Skin epidermis (tissue), 12 donors: Measurements from ENCODE around the gene LSMEM2.

Source experiments
- H3K27ac ChIP-seq, 21 experiments: fragments of 200-600 bp; sonication (generic) in 11 of 21; one replicate each; pipeline ENCODE4 v1.5.0; 2020; ENCODE audit warnings: mild to moderate bottlenecking in 3 of 21, inconsistent platforms in 2 of 21, moderate library complexity in 2 of 21
- H3K4me3 ChIP-seq, 7 experiments: fragments of 200-600 bp; sonication (generic) in 2 of 7; one replicate each; pipeline ENCODE4 v1.5.0; 2020; ENCODE audit warnings: inconsistent platforms in 2 of 7, mild to moderate bottlenecking in 2 of 7, moderate library complexity in 1 of 7

The LSMEM2 gene

DNA sequence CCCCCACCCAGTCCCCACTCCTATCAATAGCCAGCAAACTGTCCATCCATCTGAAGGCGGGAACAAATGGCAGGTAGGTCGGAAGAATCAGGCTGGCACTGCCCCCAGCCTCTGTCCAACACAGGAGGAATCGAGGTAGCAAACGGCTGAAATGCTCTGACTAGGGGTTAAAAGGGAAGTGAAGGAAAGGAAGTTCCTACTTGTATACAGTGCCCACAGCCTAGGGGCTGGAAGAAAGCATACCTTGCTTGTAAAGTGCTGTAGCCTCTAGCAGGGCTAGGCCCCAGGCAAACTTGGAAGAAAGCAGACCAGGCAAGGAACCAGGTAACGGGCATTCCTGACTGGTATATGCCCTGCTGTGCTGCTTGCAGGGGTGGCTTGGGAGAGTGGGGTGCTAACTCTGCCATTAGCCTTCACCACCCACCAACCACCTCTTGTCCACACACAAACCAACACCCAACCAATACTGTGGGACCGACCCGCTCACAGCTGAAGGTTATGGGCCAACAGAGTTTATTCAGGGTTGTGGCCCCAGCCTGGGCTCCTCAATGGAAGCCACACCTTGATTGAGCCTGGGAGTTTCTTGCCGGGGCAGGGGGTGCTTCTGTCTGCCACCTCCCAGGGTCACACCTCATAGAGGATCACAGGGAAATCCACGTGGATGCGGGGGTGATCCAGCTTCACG, 46.8 kb downstream of the LSMEM2 start:
- H3K4me3 ChIP-seq: no peak overlapping the region
- peak overlapping the region in 5 of 21 experiments; percentile 32 to 98 (median 44) for H3K27ac ChIP-seq

DNA sequence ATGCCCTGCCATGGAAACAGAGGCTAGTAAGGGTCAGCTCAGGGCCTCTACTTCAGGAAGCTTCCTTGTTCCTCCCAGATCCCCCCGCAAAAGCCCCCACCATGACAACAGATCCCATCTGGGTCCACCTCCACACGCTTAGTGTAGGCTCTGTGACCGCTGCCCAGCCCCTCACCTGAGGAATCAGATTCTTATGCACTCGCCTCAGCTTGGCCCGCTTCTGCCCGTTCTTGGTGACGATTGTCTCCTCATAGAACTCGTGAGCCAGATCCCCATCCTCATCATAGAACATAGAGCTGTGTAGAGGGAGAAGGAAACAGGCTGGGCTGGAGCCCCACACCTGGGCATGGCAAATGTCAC, 47.3 kb downstream of the LSMEM2 start:
- Histone ChIP-seq H3K27ac (peak overlapping the region in 1 of 21 experiments; percentile 32), H3K4me3 (no peak overlapping the region)

DNA sequence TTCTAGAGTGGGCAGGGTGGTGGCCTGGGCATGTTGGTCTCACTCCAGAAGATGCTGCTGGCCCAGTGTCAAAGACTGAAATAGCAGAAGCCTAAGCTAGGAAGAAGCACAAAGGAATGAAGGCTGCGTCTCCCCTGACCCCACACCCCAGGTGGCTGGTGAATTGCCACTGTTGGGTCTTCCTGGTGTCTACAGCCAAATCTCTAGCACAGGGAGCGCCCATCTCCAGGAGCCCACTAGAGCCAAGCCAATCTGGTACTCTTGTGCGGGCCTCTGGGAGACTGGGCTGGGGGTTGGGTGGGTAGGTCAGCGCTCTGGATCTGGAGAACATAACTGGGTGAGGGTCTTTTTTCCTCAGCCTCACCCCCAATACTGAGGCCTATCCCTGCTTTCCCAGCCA, 48.2 kb downstream of the LSMEM2 start:
- H3K27ac ChIP-seq: peak overlapping the region in 16 of 21 experiments; percentile 70 to 94 (median 88)
- H3K4me3 ChIP-seq: peak overlapping the region; percentile 66 to 95 (median 90)

DNA sequence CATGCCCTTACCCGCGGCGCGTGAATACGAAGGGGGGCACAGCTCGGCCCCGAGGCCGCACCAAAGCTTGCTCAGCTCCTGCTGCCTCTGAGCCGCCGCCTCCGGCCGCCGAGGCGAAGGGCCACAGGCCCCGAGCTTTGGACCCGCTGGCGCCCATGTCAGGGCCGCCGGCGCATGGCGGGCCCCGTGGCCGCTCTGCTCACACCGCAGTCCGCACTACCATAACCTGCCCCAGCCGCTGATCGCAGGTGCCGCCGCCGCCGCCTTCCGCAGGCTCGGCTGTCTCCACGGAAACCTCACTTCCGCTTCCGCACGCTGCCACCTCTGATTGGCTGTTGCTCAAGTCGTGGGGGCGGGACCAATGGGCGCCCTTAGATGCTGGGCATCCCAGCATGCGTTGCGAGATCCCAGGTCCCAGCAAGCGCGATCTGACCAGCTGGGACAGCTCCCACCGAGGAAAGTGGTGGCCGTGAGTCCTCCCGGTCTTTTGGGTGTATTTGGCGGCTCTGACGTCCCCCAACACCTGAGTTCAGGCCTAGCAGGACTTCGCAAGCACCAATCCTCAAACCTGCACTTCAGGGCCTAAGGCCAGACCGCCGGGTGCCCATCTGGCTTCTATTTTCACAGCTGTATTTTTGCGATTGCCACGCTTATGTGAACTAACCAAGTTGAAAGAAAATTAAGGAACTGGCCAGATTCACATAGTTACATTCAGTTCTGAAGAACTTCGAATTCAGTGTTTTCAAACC, 49.2 kb downstream of the LSMEM2 start, which contains the start of gene TUSC2:
Gene TUSC2, minus strand, starts transcription at position 281 of the 749 bp plus-strand sequence. Its CDS starts 124 bp downstream, at position 157.
- peak within 1 kb of the TSS; percentile 66 to 95 (median 90) for H3K4me3 ChIP-seq
- H3K27ac ChIP-seq: peak within 1 kb of the TSS; percentile 6 to 94 (median 86)

DNA sequence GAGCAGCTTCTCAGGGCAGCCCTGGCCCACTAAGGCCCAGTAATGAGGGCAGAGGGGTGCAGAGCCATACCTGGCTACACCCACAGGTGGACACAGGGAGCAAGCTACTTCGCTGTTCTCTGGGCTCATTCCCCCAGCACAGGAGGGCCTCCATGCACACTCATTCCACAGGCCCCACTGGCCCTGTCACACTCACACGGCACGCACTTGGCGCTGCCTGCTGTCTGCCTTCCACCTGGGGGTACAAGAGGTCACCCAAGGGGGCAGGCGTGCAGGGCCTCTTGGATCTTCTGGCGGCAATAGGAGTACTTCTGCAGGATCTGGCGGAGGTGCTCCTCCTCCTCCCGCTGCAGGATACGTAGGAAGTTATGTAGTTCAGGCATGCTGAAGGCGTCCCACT, 51.4 kb downstream of the LSMEM2 start:
- H3K27ac ChIP-seq: no peak overlapping the region
- H3K4me3 ChIP-seq: no peak overlapping the region

DNA sequence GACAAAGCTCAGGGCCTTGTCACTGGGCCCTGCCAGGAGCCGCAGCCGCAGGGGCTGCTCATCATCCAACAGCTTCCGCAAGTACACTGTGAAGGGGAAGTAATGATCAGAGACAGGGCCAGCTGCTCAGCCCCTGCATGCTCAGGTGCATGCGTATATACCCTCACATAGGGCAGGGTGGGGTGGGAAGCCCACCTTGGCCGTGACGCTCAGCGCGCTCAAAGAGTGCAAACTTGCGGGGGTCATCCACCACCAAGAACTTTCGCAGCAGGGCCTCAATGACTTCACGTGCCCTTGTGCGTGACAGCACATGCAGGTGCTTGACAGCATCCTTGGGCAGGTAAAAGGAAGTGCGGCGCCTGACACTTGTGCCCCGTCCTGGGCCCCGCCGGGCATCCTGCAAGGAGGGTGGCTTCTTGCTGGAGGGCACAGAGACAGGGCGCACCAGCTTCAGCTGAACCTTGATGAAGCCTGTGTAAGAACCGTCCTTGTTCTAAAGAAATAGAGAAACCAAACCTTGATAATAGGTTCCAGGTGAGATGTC, 52.5 kb downstream of the LSMEM2 start:
- H3K4me3 ChIP-seq: no peak overlapping the region

DNA sequence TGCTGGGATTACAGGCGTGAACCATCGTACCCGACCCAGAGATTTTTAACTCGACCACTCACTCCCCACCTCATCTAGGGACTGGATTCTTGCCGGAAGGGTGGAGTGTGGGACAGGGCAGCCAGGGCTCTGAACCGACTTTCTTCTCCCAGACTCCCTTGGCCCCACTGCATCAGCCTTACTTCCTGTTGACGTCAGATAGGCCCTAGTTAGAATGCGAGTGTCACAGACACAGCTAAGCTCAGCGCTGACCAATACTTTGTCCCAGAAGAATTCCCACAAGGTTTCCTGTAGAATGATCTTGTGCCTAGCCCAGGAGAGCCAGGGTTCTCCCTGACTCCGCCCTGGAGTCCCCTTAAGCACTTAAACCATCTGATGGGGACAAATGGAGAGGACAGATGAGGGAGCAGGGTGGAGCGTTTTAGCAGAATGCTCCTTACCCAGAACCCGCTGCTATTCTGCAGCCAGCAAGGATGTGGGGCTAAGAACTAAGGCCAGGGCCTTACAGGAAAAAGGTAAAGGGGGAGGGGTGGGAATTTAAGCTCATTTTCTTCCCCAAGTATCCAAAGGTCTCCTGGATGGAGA, 54.9 kb downstream of the LSMEM2 start:
- peak overlapping the region in 18 of 21 experiments; percentile 2 to 99 (median 72) for H3K27ac ChIP-seq
- no peak overlapping the region for H3K4me3 ChIP-seq

More for the DNA sequence above, 52.5 kb downstream of the LSMEM2 start:
- H3K27ac ChIP-seq: no peak overlapping the region

DNA sequence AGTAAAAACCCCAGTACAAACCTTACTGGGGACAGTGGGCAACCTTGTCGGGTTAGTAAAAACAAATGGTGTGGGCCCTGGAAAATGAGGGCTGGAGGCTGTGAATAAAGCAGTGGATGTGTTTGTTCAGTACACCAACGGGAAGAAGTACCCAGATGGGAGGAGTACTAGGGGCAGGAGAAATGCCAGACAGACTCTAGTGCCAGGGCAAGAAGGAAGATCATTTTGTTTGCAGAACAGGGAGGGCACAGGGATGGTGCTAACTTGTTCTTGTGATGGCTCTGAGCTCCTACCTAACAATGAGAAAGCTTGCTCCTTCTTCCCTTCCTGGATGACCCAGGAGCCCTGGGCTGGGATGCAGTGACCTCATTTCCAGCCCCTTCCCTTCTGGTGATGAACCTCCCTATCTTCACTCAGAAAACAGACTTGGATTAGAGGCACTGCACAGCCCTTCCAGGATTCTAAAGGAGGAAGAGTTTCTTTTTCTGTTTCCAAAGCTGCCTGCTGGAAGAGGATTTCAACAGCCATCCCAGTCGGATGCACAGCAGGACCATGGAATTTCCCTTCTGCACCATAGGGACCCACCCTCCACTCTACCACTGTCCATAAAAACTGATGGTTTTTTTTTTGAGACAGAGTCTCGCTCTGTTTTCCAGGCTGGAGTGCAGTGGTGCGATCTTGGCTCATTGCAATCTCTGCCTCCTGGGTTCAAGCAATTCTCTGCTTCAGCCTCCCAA, 55.6 kb downstream of the LSMEM2 start:
- peak overlapping the region in 17 of 21 experiments; percentile 2 to 99 (median 73) for H3K27ac ChIP-seq
- H3K4me3 ChIP-seq: peak overlapping the region in 1 of 7 experiments; percentile 4

DNA sequence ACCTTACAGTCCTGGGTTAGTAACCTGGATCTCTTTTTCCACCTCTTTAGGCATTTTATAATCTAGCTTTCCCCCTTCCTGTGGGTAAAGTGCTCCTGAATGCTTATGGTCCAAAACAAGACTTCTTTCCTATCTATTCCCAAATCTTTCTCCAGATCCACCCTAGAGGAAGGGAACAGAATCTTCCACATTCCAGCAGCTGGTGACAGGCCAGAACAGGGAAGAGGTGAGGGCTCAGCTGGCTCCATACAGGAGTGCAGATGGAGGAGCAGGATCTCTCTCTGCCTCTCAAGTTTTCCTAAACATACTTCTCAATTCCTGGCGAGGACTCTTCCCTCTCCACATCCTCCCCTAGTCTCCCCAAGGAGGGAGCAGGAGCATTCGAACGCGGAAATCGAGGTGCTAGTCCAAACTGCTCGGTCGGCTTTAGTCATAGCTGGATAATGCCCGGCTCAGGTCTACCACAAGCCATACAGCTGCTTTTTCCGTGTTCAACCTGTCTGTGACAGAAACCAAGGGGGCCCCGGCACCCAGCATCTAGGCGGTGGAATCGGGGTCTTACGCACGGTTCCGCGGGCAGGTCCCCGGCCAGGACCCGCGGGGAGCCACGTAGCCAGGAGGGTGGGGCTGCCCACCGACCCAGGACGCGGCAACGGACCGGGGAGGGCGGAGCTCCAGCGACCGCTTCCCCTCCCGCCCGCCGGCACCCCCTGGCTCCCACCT, 57.7 kb downstream of the LSMEM2 start:
- Histone ChIP-seq H3K27ac (peak overlapping the region; percentile 74 to 99 (median 97)), H3K4me3 (peak overlapping the region; percentile 65 to 94 (median 86))

DNA sequence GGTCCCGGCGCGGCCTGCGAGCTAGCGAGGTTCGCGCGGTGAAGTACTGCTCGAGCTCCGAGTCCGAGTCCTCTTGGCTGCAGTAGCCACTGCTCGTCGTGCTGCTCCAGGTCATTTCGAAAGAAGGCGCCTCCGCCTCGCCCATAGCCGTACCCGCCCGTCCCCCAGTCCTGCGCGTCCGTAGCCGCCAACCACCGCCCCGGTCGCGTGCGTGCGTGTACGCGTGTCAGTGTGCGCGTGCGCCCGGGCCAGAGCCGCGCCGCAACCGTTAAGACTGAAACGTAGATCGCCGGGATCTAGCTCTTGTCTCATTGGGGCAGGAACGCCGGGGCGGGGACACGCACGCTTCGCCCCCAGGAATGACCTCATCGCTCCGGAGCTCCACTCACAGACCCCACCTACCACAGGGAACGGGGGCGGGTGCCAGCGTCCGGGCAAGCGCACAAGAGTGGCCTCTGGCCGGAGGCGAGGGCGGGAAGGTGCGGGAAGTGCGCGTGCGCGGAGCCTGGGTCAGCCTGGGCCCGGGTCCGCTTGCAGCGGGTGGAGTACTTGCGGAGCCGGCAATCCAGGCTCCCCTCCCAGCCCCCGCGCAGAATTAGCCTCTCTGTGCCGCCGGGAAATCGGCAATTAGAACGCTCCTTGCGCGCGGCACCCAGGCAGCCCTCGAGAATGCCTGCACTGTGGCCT, 58.4 kb downstream of the LSMEM2 start:
- Histone ChIP-seq H3K4me3 (peak overlapping the region; percentile 65 to 94 (median 86)), H3K27ac (peak overlapping the region; percentile 74 to 99 (median 97))
